Thymus (tissue), 11 donors: Measurements from ENCODE around the gene RIT2. TPM values are rescaled to one million over a fixed set of nuclear protein-coding genes. Genes with fewer than 3 reads are reported as not detected.

ENCODE experiments used
- DNase-seq, 9 donors: peaks; one replicate each; pipeline ENCODE4 v3.0.0-alpha.2; 2013; ENCODE audit warnings: low spot score in 9 of 9, low read depth in 6 of 9, missing footprints in 1 of 9
- H3K27ac ChIP-seq, 2 donors: one replicate each; pipeline ENCODE4 v1.5.1; 2013; ENCODE audit warnings: control low read depth in 1 of 2, low read depth in 1 of 2, low read length in 1 of 2, mild to moderate bottlenecking in 1 of 2, moderate library complexity in 1 of 2
- H3K27me3 ChIP-seq, 2 donors: one replicate each; pipeline ENCODE4 v1.5.1; 2013; ENCODE audit warnings: low read length in 1 of 2; ENCODE audit not compliant: control insufficient read depth in 2 of 2, insufficient read depth in 1 of 2
- H3K36me3 ChIP-seq, 2 donors: one replicate each; pipeline ENCODE4 v1.5.1; 2013; ENCODE audit warnings: low read length in 1 of 2, mild to moderate bottlenecking in 1 of 2, moderate library complexity in 1 of 2; ENCODE audit not compliant: control insufficient read depth in 2 of 2, insufficient read depth in 2 of 2
- H3K4me1 ChIP-seq, 2 donors: one replicate each; pipeline ENCODE4 v1.5.1; 2013; ENCODE audit warnings: low read length in 2 of 2; ENCODE audit not compliant: control insufficient read depth in 2 of 2, insufficient read depth in 2 of 2
- H3K4me3 ChIP-seq, 2 donors: one replicate each; pipeline ENCODE4 v1.5.1; 2013; ENCODE audit warnings: low read length in 2 of 2, control low read depth in 1 of 2, mild to moderate bottlenecking in 1 of 2
- H3K9me3 ChIP-seq, 2 donors: one replicate each; pipeline ENCODE4 v1.5.1; 2013; ENCODE audit warnings: low read length in 1 of 2, mild to moderate bottlenecking in 1 of 2; ENCODE audit not compliant: control insufficient read depth in 2 of 2, insufficient read depth in 1 of 2
- WGBS: extraction: QIAGEN DNeasy Blood & Tissue Kit; methylation state at CpG from one replicate; pipeline ENCODE4 v1.1.7; 2013; 5-methylcytosine and 5-hydroxymethylcytosine counted together
- polyA plus RNA-seq: library from polyadenylated mRNA; stranded (reverse); fragments of 200-250 nt; gene quantifications from one replicate; pipeline ENCODE4 v1.2.3, GENCODE V29; 2013
- total RNA-seq: library from RNA; stranded (reverse); fragments of 120-200 nt; gene quantifications from one replicate; pipeline ENCODE4 v1.2.4, GENCODE V29; 2013
- donor health status: healthy.

Gene RIT2
- total and polyA plus RNA-seq, 2 donors: 0.16 TPM; not detected in 1

DNA sequence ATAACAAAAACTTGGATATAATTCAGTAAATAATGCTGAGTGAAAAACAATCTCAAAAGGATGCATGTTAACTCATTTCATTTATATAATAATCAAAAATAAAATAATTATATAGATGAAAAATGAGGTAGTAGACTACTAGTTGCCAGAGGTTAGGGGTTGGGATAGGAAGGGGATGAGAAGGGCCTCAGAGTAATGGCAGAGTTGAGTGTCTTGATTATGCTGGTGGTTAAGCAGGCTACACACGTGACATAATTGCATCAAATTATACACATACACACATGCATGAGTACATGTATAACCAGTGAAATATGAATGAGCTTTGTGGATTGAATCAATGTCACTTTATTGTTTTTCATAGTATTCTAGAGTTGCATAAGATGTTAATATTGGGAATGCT is 201.0 kb downstream of the RIT2 start:
- Histone ChIP-seq H3K36me3 (no peaks in the 10 kb centered on the region), H3K27ac (no peak overlapping the region), H3K4me3 (no peak overlapping the region), H3K4me1 (no peaks in the 10 kb centered on the region), H3K27me3 (no peaks in the 10 kb centered on the region), H3K9me3 (no peaks in the 10 kb centered on the region)
- no peak for DNase-seq
- WGBS: 89% methylated on average over 1 of the region's 1 CpG

DNA sequence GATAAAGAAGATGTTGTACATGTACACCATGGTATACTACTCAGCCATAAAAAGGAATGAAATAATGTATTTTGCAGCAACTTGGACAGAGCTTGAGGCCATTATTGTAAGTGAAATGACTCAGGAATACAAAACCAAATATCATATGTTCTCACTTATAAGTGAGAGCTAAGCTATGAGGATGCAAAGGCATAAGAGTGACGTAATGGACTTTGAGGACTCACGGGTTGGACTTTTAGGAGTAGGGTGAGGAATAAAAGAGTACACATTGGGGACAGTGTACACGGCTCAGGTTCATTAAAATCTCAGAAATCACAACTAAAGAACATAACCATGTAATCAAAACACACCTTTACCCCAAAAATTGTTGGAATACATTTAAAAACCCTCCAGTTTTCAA is 206.4 kb downstream of the RIT2 start:
- WGBS: 92% methylated on average over 3 of the region's 3 CpGs
- DNase-seq: no peak
- no peaks in the 10 kb centered on the region for H3K4me1 ChIP-seq
- H3K9me3 ChIP-seq: no peaks in the 10 kb centered on the region
- no peak overlapping the region for H3K4me3 ChIP-seq
- no peaks in the 10 kb centered on the region for H3K36me3 ChIP-seq
- no peak overlapping the region for H3K27ac ChIP-seq
- H3K27me3 ChIP-seq: no peaks in the 10 kb centered on the region

GRCh38 chr18:42906761-42907160 is 208.7 kb downstream of the RIT2 start:
- no peaks in the 10 kb centered on the region for H3K27me3 ChIP-seq
- DNase-seq: no peak
- no peak overlapping the region for H3K27ac ChIP-seq
- H3K4me1 ChIP-seq: no peaks in the 10 kb centered on the region
- H3K4me3 ChIP-seq: no peak overlapping the region
- H3K9me3 ChIP-seq: no peaks in the 10 kb centered on the region
- no peaks in the 10 kb centered on the region for H3K36me3 ChIP-seq
- 90% methylated on average over 1 of the region's 1 CpG for WGBS

GRCh38 chr18:42901161-42901560 is 214.3 kb downstream of the RIT2 start:
- Histone ChIP-seq H3K36me3 (no peaks in the 10 kb centered on the region), H3K4me1 (no peaks in the 10 kb centered on the region), H3K27ac (no peak overlapping the region), H3K27me3 (no peaks in the 10 kb centered on the region), H3K9me3 (no peaks in the 10 kb centered on the region), H3K4me3 (no peak overlapping the region)
- DNase-seq: no peak
- 99% methylated on average over 1 of the region's 1 CpG for WGBS

- 95% methylated on average over 2 of the region's 2 CpGs for WGBS
- Histone ChIP-seq H3K27ac (no peak overlapping the region), H3K9me3 (no peaks in the 10 kb centered on the region), H3K4me3 (no peak overlapping the region), H3K27me3 (no peaks in the 10 kb centered on the region), H3K4me1 (no peaks in the 10 kb centered on the region), H3K36me3 (no peaks in the 10 kb centered on the region)
- DNase-seq: no peak
These were observed 221.5 kb downstream of the RIT2 start for GRCh38 chr18:42893977-42894376.

GRCh38 chr18:42892181-42892580 is 223.3 kb downstream of the RIT2 start:
- Histone ChIP-seq H3K27me3 (no peaks in the 10 kb centered on the region), H3K36me3 (no peaks in the 10 kb centered on the region), H3K4me1 (no peaks in the 10 kb centered on the region), H3K4me3 (no peak overlapping the region), H3K9me3 (no peaks in the 10 kb centered on the region), H3K27ac (no peak overlapping the region)
- 88% methylated on average over 1 of the region's 1 CpG for WGBS
- DNase-seq: no peak

GRCh38 chr18:42891705-42892104 is 223.8 kb downstream of the RIT2 start:
- no peak for DNase-seq
- Histone ChIP-seq H3K9me3 (no peaks in the 10 kb centered on the region), H3K36me3 (no peaks in the 10 kb centered on the region), H3K27ac (no peak overlapping the region), H3K4me3 (no peak overlapping the region), H3K4me1 (no peaks in the 10 kb centered on the region), H3K27me3 (no peaks in the 10 kb centered on the region)
- 84% methylated on average over 3 of the region's 3 CpGs for WGBS

DNA sequence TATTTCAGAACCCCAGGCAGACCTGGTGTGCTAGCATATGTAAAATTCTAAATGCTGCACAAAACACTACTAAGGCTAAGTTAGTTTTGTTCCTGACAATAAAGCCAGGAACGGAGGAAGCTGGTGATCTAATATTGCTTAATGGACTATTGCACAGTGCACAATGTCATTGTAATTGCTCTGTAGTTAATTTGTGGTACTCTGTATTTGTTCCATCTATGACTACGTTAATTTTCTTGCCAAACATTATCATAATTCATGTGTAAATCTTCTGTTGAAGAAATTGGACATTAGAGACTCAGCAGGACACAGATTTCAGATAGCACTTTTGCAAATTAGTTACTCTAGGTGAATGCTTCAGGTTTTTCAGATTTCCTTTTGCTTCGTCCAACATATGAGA is 232.3 kb downstream of the RIT2 start:
- no peaks in the 10 kb centered on the region for H3K4me1 ChIP-seq
- H3K4me3 ChIP-seq: no peak overlapping the region
- no peaks in the 10 kb centered on the region for H3K36me3 ChIP-seq
- H3K27ac ChIP-seq: no peak overlapping the region
- 83% methylated on average over 3 of the region's 3 CpGs for WGBS
- H3K9me3 ChIP-seq: no peaks in the 10 kb centered on the region
- no peaks in the 10 kb centered on the region for H3K27me3 ChIP-seq
- no peak for DNase-seq

DNA sequence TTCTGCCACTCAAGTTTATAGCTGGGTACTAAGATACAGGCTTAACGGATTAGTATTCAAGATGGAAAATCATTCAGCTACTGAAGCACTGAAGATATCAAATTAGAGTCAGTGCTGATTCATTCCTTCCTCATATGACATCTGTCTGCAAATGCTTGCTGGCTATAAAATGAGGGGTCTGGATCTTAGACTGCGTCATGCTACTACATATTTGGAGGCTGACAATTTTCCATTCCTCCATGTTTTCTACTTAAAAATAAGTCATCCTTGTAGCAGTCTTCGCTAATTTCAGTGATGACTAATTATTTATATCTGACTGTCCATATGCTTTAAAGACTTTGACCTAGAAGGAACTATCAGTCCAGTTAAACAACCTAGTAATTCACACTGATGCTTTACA is 233.4 kb downstream of the RIT2 start:
- no peak for DNase-seq
- Histone ChIP-seq H3K27ac (no peak overlapping the region), H3K36me3 (no peaks in the 10 kb centered on the region), H3K4me3 (no peak overlapping the region), H3K9me3 (no peaks in the 10 kb centered on the region), H3K27me3 (no peaks in the 10 kb centered on the region), H3K4me1 (no peaks in the 10 kb centered on the region)
- WGBS: 90% methylated on average over 3 of the region's 3 CpGs

GRCh38 chr18:42872838-42873237 is 242.6 kb downstream of the RIT2 start:
- 89% methylated on average over 2 of the region's 2 CpGs for WGBS
- Histone ChIP-seq H3K27me3 (no peaks in the 10 kb centered on the region), H3K4me3 (no peak overlapping the region), H3K9me3 (no peaks in the 10 kb centered on the region), H3K27ac (no peak overlapping the region), H3K36me3 (no peaks in the 10 kb centered on the region), H3K4me1 (no peaks in the 10 kb centered on the region)
- no peak for DNase-seq
